ENCODE data around the gene RFX2. TPM values are rescaled to one million over a fixed set of nuclear protein-coding genes. Genes with fewer than 3 reads are reported as not detected.

RFX2 gene
- total and polyA plus RNA-seq, 9 of the 15 experiments (the other 6 are each of a cell fraction or from before 2014, with no cell fraction given), result 3.6 to 18.7 (median 8.7) TPM

DNA sequence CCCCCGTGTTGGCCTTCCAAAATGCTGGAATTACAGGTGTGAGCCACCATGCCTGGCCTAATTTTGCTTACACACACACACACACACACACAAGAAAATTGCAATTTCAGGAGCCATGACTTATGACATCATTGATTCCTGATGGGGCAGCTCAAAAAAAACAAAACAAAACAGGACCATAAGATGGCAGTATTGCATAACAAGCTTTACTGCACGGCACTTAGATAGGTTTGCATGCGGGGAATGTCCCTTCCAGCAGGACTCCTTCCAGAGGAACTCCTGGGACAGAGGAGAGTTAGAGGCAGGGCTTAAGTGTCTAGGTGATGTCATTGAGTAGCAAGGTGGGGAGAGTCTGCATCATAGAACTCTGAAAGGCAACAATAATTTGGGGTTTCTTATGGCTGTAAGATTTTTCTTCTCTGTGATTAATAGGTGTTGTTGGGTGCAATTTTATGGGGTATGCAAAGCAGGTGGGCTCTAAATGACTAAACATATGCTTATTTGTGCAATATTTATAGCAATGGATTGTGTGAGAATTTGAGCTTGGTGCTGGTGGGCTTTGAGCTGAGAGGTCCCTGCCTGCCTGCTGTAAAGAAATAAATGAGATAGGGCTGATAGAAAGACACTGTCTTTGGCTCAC, 16.2 kb upstream of the RFX2 start (continued):
- TF ChIP-seq, protein P1, sequence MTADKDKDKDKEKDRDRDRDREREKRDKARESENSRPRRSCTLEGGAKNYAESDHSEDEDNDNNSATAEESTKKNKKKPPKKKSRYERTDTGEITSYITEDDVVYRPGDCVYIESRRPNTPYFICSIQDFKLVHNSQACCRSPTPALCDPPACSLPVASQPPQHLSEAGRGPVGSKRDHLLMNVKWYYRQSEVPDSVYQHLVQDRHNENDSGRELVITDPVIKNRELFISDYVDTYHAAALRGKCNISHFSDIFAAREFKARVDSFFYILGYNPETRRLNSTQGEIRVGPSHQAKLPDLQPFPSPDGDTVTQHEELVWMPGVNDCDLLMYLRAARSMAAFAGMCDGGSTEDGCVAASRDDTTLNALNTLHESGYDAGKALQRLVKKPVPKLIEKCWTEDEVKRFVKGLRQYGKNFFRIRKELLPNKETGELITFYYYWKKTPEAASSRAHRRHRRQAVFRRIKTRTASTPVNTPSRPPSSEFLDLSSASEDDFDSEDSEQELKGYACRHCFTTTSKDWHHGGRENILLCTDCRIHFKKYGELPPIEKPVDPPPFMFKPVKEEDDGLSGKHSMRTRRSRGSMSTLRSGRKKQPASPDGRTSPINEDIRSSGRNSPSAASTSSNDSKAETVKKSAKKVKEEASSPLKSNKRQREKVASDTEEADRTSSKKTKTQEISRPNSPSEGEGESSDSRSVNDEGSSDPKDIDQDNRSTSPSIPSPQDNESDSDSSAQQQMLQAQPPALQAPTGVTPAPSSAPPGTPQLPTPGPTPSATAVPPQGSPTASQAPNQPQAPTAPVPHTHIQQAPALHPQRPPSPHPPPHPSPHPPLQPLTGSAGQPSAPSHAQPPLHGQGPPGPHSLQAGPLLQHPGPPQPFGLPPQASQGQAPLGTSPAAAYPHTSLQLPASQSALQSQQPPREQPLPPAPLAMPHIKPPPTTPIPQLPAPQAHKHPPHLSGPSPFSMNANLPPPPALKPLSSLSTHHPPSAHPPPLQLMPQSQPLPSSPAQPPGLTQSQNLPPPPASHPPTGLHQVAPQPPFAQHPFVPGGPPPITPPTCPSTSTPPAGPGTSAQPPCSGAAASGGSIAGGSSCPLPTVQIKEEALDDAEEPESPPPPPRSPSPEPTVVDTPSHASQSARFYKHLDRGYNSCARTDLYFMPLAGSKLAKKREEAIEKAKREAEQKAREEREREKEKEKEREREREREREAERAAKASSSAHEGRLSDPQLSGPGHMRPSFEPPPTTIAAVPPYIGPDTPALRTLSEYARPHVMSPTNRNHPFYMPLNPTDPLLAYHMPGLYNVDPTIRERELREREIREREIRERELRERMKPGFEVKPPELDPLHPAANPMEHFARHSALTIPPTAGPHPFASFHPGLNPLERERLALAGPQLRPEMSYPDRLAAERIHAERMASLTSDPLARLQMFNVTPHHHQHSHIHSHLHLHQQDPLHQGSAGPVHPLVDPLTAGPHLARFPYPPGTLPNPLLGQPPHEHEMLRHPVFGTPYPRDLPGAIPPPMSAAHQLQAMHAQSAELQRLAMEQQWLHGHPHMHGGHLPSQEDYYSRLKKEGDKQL (CRISPR knock-in tag; IDR thresholded peaks at IDR 0.05; ENCODE audit: borderline replicate concordance), result no peak
- no peak for TF ChIP-seq SRSF1 (IDR thresholded peaks at IDR 0.05; ENCODE audit: low read depth, low read length)
- no peak for TF ChIP-seq FUS (optimal IDR thresholded peaks at IDR 0.05; ENCODE audit: low read depth, low read length)
- peak; percentile 78 for TF ChIP-seq ARID2 (IDR thresholded peaks at IDR 0.05)
- TF ChIP-seq XRCC4 (IDR thresholded peaks at IDR 0.05; ENCODE audit: extremely low read depth, insufficient read depth, insufficient read length), result no peak
- no peak for TF ChIP-seq ZNF217 (CRISPR knock-in tag; IDR thresholded peaks at IDR 0.05)
- TF ChIP-seq NR4A1 (CRISPR knock-in tag; IDR thresholded peaks at IDR 0.05), result no peak
- 0 out of 2 replicates have a peak, but pooled peaks have one; percentile 34 for TF ChIP-seq NR4A1 (tag; IDR thresholded peaks at IDR 0.05)
- no peak for TF ChIP-seq PHB (CRISPR knock-in tag; IDR thresholded peaks at IDR 0.05)
- no peak for TF ChIP-seq THRAP3 (IDR thresholded peaks at IDR 0.05; ENCODE audit: borderline replicate concordance)
- no peak for TF ChIP-seq SMARCB1 (IDR thresholded peaks at IDR 0.05; ENCODE audit: insufficient read length, low read depth)
- TF ChIP-seq SMC3 (conservative IDR thresholded peaks at IDR 0.05; ENCODE audit: insufficient read depth, low read depth, low read length), result peak; percentile 75
- 0 out of 2 replicates have a peak, but pooled peaks have one; percentile 16 for TF ChIP-seq TEAD4 (IDR thresholded peaks at IDR 0.05; ENCODE audit: low read length)
- no peak for TF ChIP-seq TEAD4 (CRISPR knock-in tag; IDR thresholded peaks at IDR 0.05; ENCODE audit: borderline replicate concordance)
- TF ChIP-seq KDM5B (IDR thresholded peaks at IDR 0.05; ENCODE audit: insufficient replicate concordance, low read depth, low read length), result no peak
- no peak for TF ChIP-seq RBM14 (IDR thresholded peaks at IDR 0.05; ENCODE audit: borderline replicate concordance, insufficient read depth, low read depth, low read length)
- no peak for TF ChIP-seq RBFOX2 (IDR thresholded peaks at IDR 0.05; ENCODE audit: low read depth, low read length)
- TF ChIP-seq XRCC3 (IDR thresholded peaks at IDR 0.05), result no peak
- no peak for TF ChIP-seq BDP1 (IDR thresholded peaks at IDR 0.05; ENCODE audit: insufficient read depth, insufficient read length)
- TF ChIP-seq SMARCE1 (IDR thresholded peaks at IDR 0.05), result peak; percentile 28; the same call in 1 of the 2 replicates
- TF ChIP-seq SREBF2 (CRISPR knock-in tag; IDR thresholded peaks at IDR 0.05), result no peak
- no peak for TF ChIP-seq ZBTB17 (CRISPR knock-in tag; IDR thresholded peaks at IDR 0.05)
- TF ChIP-seq, protein P2, sequence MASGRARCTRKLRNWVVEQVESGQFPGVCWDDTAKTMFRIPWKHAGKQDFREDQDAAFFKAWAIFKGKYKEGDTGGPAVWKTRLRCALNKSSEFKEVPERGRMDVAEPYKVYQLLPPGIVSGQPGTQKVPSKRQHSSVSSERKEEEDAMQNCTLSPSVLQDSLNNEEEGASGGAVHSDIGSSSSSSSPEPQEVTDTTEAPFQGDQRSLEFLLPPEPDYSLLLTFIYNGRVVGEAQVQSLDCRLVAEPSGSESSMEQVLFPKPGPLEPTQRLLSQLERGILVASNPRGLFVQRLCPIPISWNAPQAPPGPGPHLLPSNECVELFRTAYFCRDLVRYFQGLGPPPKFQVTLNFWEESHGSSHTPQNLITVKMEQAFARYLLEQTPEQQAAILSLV (tag; IDR thresholded peaks at IDR 0.05), result peak; percentile 69
- TF ChIP-seq ZNF175 (CRISPR knock-in tag; IDR thresholded peaks at IDR 0.05; ENCODE audit: low read depth), result no peak
- no peak for TF ChIP-seq NFATC3 (IDR thresholded peaks at IDR 0.05)
